Vagina (tissue), 2 donors: ENCODE results near the gene IRGQ.

ENCODE experiments used
- POLR2AphosphoS5 ChIP-seq, 2 donors: sonication (generic); formaldehyde crosslinking; IDR thresholded peaks; one replicate each; pipeline ENCODE4 v1.9.0; 2017; ENCODE audit warnings: antibody characterized with exemption in 2 of 2, mild to moderate bottlenecking in 2 of 2, low read depth in 1 of 2; ENCODE audit not compliant: insufficient read depth in 1 of 2
- TF ChIP-seq, protein P1 (sequence below), 3 experiments: fragments of 450-650 bp in 2 of 3; fragments of 200-600 bp in 1 of 3; sonication (generic) in 1 of 3; IDR thresholded peaks; one replicate each; pipeline ENCODE4 v1.5.1; 2017 to 2019; ENCODE audit warnings: antibody characterized with exemption in 3 of 3, mild to moderate bottlenecking in 2 of 3, moderate library complexity in 2 of 3

DNA sequence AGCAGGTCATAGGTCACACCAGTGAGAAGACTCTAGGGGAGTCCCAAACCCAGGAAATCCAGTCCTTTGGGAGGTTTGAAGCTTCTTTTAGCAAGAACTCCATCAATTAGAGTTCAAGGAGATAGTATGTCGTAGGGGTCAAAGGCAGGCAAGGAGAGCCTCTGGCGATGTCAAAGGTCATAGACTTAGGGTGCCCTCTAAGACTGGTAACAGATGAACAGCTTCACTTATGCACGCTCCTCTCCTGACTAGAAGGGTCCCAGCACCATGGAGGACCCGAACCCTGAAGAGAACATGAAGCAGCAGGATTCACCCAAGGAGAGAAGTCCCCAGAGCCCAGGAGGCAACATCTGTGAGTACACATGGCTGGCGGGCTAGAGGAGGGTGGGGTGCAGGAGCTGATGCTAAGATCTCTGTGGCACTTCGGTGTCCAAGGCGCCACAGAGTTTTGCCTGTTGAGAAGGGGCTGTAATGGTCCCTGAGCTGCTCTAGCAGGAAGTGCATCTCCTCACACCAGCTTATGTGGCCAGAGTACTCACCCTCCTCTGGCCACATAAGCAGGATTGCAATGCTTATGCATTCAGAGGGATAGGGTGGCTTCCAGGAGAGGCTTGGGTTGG, 1.0 kb upstream of the IRGQ start:
- TF ChIP-seq, protein P1, sequence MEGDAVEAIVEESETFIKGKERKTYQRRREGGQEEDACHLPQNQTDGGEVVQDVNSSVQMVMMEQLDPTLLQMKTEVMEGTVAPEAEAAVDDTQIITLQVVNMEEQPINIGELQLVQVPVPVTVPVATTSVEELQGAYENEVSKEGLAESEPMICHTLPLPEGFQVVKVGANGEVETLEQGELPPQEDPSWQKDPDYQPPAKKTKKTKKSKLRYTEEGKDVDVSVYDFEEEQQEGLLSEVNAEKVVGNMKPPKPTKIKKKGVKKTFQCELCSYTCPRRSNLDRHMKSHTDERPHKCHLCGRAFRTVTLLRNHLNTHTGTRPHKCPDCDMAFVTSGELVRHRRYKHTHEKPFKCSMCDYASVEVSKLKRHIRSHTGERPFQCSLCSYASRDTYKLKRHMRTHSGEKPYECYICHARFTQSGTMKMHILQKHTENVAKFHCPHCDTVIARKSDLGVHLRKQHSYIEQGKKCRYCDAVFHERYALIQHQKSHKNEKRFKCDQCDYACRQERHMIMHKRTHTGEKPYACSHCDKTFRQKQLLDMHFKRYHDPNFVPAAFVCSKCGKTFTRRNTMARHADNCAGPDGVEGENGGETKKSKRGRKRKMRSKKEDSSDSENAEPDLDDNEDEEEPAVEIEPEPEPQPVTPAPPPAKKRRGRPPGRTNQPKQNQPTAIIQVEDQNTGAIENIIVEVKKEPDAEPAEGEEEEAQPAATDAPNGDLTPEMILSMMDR (IDR thresholded peaks at IDR 0.05): no peak
- no peak for TF ChIP-seq POLR2AphosphoS5 (IDR thresholded peaks at IDR 0.05; ENCODE audit: insufficient read depth in 1 of 2, low read depth in 1 of 2)
